Measurements from ENCODE around the gene CYP2E1. TPM values are rescaled to one million over a fixed set of nuclear protein-coding genes. Genes with fewer than 3 reads are reported as not detected.

The CYP2E1 gene
- total and polyA plus RNA-seq, 2 donors (not counting 1 experiment from before 2014, with no cell fraction given), result 0.50 to 0.90 TPM

DNA sequence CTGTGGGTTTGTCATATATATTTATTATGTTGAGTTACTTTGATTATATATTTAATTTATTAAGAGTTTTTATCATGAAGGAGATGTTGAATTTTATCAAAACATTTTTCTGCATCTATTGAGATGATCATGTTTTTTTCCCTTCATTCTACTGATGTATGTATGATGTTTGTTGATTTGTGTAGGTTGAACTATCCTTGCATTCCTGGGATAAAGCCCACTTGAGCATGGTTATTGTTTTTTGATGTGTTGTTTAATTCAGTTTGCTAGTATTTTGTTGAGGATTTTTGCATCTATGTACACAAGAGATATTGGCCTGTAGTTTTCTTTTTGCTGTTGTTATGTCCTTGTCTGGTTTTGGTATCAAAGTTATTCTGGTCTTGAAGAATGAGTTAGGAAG, 42.3 kb upstream of the CYP2E1 start:
- H3K79me2 ChIP-seq (ENCODE audit: control insufficient read depth, insufficient read depth, low read length), result no peaks in the 10 kb centered on the region

DNA sequence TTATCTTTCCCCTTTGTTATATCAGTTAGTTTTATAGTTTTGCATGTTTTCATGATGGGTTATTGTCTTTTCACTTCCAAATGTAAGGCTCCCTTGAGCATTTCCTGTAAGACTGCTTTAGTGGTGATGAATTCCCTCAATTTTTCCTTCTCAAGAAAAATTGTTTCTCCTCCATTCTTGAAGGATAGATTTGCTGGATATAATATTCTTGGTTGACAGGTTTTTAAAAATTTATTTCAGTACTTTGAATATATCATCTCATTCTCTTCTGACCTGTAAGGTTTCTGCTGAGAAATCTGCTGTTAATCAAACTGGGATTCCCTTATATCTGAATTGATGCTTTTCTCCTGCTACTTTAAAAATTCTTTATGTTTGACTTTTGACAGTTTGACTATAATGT, 40.1 kb upstream of the CYP2E1 start:
- no peak overlapping the region for H2AFZ ChIP-seq (ENCODE audit: low read length)
- H3K4me3 ChIP-seq (replicated peaks in 1 of 4; ENCODE audit: control extremely low read depth in 1 of 4, insufficient read depth in 1 of 4, low read depth in 3 of 4, low read length in 4 of 4), result no peak overlapping the region
- H3K79me2 ChIP-seq (ENCODE audit: control insufficient read depth, insufficient read depth, low read length), result no peaks in the 10 kb centered on the region
- H3K9ac ChIP-seq (ENCODE audit: insufficient read depth, low read length), result no peak overlapping the region
- no peak overlapping the region for H3K4me2 ChIP-seq (ENCODE audit: extremely low read depth, insufficient read depth, low read length)
- no peak for TF ChIP-seq EZH2 (IDR thresholded peaks at IDR 0.05; ENCODE audit: low read length, missing control alignments)
- TF ChIP-seq, protein P1, sequence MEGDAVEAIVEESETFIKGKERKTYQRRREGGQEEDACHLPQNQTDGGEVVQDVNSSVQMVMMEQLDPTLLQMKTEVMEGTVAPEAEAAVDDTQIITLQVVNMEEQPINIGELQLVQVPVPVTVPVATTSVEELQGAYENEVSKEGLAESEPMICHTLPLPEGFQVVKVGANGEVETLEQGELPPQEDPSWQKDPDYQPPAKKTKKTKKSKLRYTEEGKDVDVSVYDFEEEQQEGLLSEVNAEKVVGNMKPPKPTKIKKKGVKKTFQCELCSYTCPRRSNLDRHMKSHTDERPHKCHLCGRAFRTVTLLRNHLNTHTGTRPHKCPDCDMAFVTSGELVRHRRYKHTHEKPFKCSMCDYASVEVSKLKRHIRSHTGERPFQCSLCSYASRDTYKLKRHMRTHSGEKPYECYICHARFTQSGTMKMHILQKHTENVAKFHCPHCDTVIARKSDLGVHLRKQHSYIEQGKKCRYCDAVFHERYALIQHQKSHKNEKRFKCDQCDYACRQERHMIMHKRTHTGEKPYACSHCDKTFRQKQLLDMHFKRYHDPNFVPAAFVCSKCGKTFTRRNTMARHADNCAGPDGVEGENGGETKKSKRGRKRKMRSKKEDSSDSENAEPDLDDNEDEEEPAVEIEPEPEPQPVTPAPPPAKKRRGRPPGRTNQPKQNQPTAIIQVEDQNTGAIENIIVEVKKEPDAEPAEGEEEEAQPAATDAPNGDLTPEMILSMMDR (conservative IDR thresholded peaks at IDR 0.05 in 1 of 2, IDR thresholded peaks at IDR 0.05 in 1 of 2; ENCODE audit: low read depth in 1 of 2, low read length in 2 of 2), result no peak
- no peak overlapping the region for H3K27ac ChIP-seq (ENCODE audit: insufficient read depth, low read length)
- no peaks in the 10 kb centered on the region for H3K4me1 ChIP-seq (ENCODE audit: control insufficient read depth, extremely low read depth, insufficient read depth, low read length)
- no peaks in the 10 kb centered on the region for H3K36me3 ChIP-seq (ENCODE audit: control insufficient read depth, insufficient read depth, low read length)
- no peaks in the 10 kb centered on the region for H4K20me1 ChIP-seq (ENCODE audit: control insufficient read depth, extremely low read depth, insufficient read depth, low read length)
- H3K9me3 ChIP-seq (ENCODE audit: control insufficient read depth, insufficient read depth, low read depth, low read length), result no peaks in the 10 kb centered on the region
- no peak for DNase-seq (ENCODE audit: low read depth in 2 of 2)
- H3K27me3 ChIP-seq (ENCODE audit: control insufficient read depth, insufficient read depth, low read length), result no peaks in the 10 kb centered on the region

More for the DNA sequence above, 42.3 kb upstream of the CYP2E1 start:
- Histone ChIP-seq H4K20me1 (ENCODE audit: control insufficient read depth, extremely low read depth, insufficient read depth, low read length) (no peaks in the 10 kb centered on the region), H3K4me1 (ENCODE audit: control insufficient read depth, extremely low read depth, insufficient read depth, low read length) (no peaks in the 10 kb centered on the region), H3K27me3 (ENCODE audit: control insufficient read depth, insufficient read depth, low read length) (no peaks in the 10 kb centered on the region), H3K9ac (ENCODE audit: insufficient read depth, low read length) (no peak overlapping the region), H3K27ac (ENCODE audit: insufficient read depth, low read length) (no peak overlapping the region), H3K4me2 (ENCODE audit: extremely low read depth, insufficient read depth, low read length) (no peak overlapping the region), H2AFZ (ENCODE audit: low read length) (no peak overlapping the region), H3K4me3 (replicated peaks in 1 of 4; ENCODE audit: control extremely low read depth in 1 of 4, insufficient read depth in 1 of 4, low read depth in 3 of 4, low read length in 4 of 4) (no peak overlapping the region), H3K9me3 (ENCODE audit: control insufficient read depth, insufficient read depth, low read depth, low read length) (no peaks in the 10 kb centered on the region), H3K36me3 (ENCODE audit: control insufficient read depth, insufficient read depth, low read length) (no peaks in the 10 kb centered on the region)
- DNase-seq (ENCODE audit: low read depth in 2 of 2), result no peak
- no peak for TF ChIP-seq EZH2 (IDR thresholded peaks at IDR 0.05; ENCODE audit: low read length, missing control alignments)
- TF ChIP-seq, protein P1 (conservative IDR thresholded peaks at IDR 0.05 in 1 of 2, IDR thresholded peaks at IDR 0.05 in 1 of 2; ENCODE audit: low read depth in 1 of 2, low read length in 2 of 2), result no peak

DNA sequence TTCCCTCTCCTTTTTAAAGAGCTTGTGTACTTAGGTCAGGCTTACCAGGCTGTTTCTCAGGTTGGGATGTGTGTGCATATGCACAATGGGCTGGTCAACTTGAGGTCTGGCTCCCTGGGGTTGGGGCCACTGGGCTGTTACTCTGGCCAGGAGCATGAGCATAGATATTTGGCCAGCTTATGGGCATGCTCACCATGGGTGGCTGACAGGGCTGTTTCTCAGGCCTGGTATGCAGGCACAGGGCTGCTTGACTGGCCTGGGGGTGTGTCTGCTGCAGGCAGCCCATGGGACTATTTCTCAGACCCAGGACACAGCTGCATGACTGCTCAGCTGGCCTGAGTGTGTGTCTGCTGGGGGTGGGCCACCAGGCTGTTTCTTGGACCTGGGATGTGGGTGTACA, 38.8 kb upstream of the CYP2E1 start:
- Histone ChIP-seq H3K4me1 (ENCODE audit: control insufficient read depth, extremely low read depth, insufficient read depth, low read length) (no peaks in the 10 kb centered on the region), H3K4me3 (replicated peaks in 1 of 4; ENCODE audit: control extremely low read depth in 1 of 4, insufficient read depth in 1 of 4, low read depth in 3 of 4, low read length in 4 of 4) (no peak overlapping the region), H3K27me3 (ENCODE audit: control insufficient read depth, insufficient read depth, low read length) (no peaks in the 10 kb centered on the region), H3K9ac (ENCODE audit: insufficient read depth, low read length) (no peak overlapping the region), H3K27ac (ENCODE audit: insufficient read depth, low read length) (no peak overlapping the region), H3K9me3 (ENCODE audit: control insufficient read depth, insufficient read depth, low read depth, low read length) (no peaks in the 10 kb centered on the region), H3K36me3 (ENCODE audit: control insufficient read depth, insufficient read depth, low read length) (no peaks in the 10 kb centered on the region), H3K79me2 (ENCODE audit: control insufficient read depth, insufficient read depth, low read length) (no peaks in the 10 kb centered on the region), H2AFZ (ENCODE audit: low read length) (no peak overlapping the region), H3K4me2 (ENCODE audit: extremely low read depth, insufficient read depth, low read length) (no peak overlapping the region), H4K20me1 (ENCODE audit: control insufficient read depth, extremely low read depth, insufficient read depth, low read length) (no peaks in the 10 kb centered on the region)
- TF ChIP-seq, protein P1 (conservative IDR thresholded peaks at IDR 0.05 in 1 of 2, IDR thresholded peaks at IDR 0.05 in 1 of 2; ENCODE audit: low read depth in 1 of 2, low read length in 2 of 2), result no peak
- TF ChIP-seq EZH2 (IDR thresholded peaks at IDR 0.05; ENCODE audit: low read length, missing control alignments), result no peak
- DNase-seq (ENCODE audit: low read depth in 2 of 2), result no peak

Measured in fibroblast of lung (primary cell).